ENCODE data around the gene NDUFA8. TPM values are rescaled to one million over a fixed set of nuclear protein-coding genes. Genes with fewer than 3 reads are reported as not detected.

NDUFA8 gene
- total and polyA plus RNA-seq, 9 of the 15 experiments (the other 6 are each of a cell fraction or from before 2014, with no cell fraction given): 105 to 212 (median 133) TPM

GRCh38 chr9:122192914-122193525 is 33.4 kb upstream of the NDUFA8 start:
- Histone ChIP-seq H3K36me3 (ENCODE audit: control insufficient read depth, insufficient read depth, low read length) (no peaks in the 10 kb centered on the region), H3K9me3 (replicated peaks; ENCODE audit: control insufficient read depth, insufficient read depth, low read depth, low read length) (no peaks in the 10 kb centered on the region), H3K9me1 (ENCODE audit: control insufficient read depth, insufficient read depth, low read length) (peaks cover 2% of the 10 kb centered on the region), H3K4me2 (ENCODE audit: insufficient read depth, low read length) (no peak overlapping the region), H3K27me3 (ENCODE audit: control insufficient read depth in 2 of 2, insufficient read depth in 2 of 2, low read length in 2 of 2) (no peaks in the 10 kb centered on the region), H3K9ac (ENCODE audit: insufficient read depth in 1 of 2, low read depth in 2 of 2, low read length in 2 of 2) (no peak overlapping the region), H3K27ac (ENCODE audit: extremely low read depth, low read depth, low read length) (no peak overlapping the region), H3K79me2 (ENCODE audit: control insufficient read depth, insufficient read depth, low read length) (no peaks in the 10 kb centered on the region), H3K4me3 (no peak overlapping the region), H4K20me1 (replicated peaks; ENCODE audit: control insufficient read depth, insufficient read depth, low read length) (no peaks in the 10 kb centered on the region), H2AFZ (ENCODE audit: low read depth, low read length) (no peak overlapping the region), H3K4me1 (replicated peaks in 1 of 2; ENCODE audit: control insufficient read depth in 2 of 2, insufficient read depth in 2 of 2, low read length in 2 of 2) (peaks cover 0 to 6% of the 10 kb centered on the region in 2 experiments; a peak in 2 of 5 replicates)
- 75% methylated on average over 14 of the region's 16 CpGs for WGBS (ENCODE audit: insufficient coverage, low coverage, missing lambda C conversion rate)
- ChIA-PET CTCF (ENCODE audit: low intra/inter-chr PET ratio) (no interaction called here), POLR2A (interaction anchor here (1.0 to 1.1 kb wide), 2 partner anchors 12 to 92 kb away, joined by 3 read pairs; no protein-coding TSS in a partner anchor)
- ATAC-seq: no peak
- in situ Hi-C loops (cut with MboI): no loop called here
- intact Hi-C loops (cut with micrococcal nuclease): no loop called here
- no peak for FAIRE-seq
- DNase-seq (ENCODE audit: extremely low read depth in 1 of 4, low spot score in 3 of 4): no peak
- no TSS peak for BruUV-seq (replicated peaks)
- TF ChIP-seq ZNF174 (CRISPR knock-in tag; IDR thresholded peaks at IDR 0.05) (no peak), PRDM10 (IDR thresholded peaks at IDR 0.05; ENCODE audit: partially characterized antibody) (peak; percentile 80)

All from K562 (cell line).